ENCODE measurements around the gene JAK2. TPM values are rescaled to one million over a fixed set of nuclear protein-coding genes. Genes with fewer than 3 reads are reported as not detected.
"Not testable (repeated sequence)": the region's sequence is repeated elsewhere in the genome, so short reads cannot be mapped to it uniquely, and the experiment has no call there.

JAK2 gene
- total RNA-seq, 1 donor from 2014 or later, result 31.9 TPM

DNA sequence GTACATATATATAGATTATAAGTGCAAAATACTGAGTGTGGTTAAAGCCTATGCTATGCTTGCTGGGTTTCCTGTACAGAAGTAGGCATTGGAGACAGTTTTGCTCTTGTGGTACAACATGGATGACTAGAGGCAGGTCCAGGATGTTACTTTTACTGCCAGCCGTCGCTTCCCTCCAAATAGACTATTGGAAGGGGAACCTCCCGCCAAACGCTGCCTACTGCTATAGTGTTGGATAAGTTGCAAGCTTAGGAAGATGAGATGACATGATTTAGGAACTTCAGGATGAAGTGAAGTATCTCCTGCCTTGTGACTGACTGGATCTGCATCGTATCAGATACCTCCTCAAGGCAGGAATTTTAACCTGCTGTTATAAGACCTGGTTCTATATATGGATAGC, 30.9 kb downstream of the JAK2 start:
- peaks cover 7 to 18% of the 10 kb centered on the region in 2 donors for H3K36me3 ChIP-seq
- intact Hi-C loops (cut with DNase I), result no loop called here
- H3K4me3 ChIP-seq, result no peak overlapping the region
- H3K27ac ChIP-seq, result peak overlapping the region; percentile 53 to 67
- H3K27me3 ChIP-seq, result no peaks in the 10 kb centered on the region
- TF ChIP-seq, protein P1, sequence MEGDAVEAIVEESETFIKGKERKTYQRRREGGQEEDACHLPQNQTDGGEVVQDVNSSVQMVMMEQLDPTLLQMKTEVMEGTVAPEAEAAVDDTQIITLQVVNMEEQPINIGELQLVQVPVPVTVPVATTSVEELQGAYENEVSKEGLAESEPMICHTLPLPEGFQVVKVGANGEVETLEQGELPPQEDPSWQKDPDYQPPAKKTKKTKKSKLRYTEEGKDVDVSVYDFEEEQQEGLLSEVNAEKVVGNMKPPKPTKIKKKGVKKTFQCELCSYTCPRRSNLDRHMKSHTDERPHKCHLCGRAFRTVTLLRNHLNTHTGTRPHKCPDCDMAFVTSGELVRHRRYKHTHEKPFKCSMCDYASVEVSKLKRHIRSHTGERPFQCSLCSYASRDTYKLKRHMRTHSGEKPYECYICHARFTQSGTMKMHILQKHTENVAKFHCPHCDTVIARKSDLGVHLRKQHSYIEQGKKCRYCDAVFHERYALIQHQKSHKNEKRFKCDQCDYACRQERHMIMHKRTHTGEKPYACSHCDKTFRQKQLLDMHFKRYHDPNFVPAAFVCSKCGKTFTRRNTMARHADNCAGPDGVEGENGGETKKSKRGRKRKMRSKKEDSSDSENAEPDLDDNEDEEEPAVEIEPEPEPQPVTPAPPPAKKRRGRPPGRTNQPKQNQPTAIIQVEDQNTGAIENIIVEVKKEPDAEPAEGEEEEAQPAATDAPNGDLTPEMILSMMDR (IDR thresholded peaks at IDR 0.05), result no peak
- peaks cover 5 to 23% of the 10 kb centered on the region in 2 donors for H3K4me1 ChIP-seq
- H3K9me3 ChIP-seq, result peaks cover 15 to 21% of the 10 kb centered on the region in 2 donors
- DNase-seq (ENCODE audit: low spot score in 2 of 2), result no peak

DNA sequence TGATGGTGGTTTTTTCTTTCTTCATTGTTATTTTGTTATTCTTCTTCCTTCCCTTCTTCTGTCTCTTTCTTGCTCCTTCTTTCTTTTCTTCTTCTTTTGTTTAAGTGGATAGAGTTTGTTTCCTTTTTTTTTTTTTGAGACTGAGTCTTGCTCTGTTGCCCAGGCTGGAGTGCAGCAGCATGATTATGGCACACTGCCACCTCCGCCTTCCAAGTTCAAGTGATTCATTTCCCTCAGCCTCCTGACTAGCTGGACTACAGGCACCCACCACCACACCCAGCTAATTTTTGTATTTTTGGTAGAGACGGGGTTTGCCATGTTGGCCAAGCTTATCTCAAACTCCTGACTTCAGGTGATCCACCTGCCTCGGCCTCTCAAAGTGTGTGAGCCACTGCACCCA, 40.3 kb downstream of the JAK2 start:
- Histone ChIP-seq H3K36me3 (peaks cover 43 to 75% of the 10 kb centered on the region in 2 donors), H3K27ac (no peak overlapping the region), H3K27me3 (no peaks in the 10 kb centered on the region), H3K4me3 (no peak overlapping the region), H3K9me3 (peaks cover 0 to 12% of the 10 kb centered on the region in 2 donors), H3K4me1 (no peaks in the 10 kb centered on the region)
- intact Hi-C loops (cut with DNase I), result no loop called here
- no peak for DNase-seq (ENCODE audit: low spot score in 2 of 2)
- TF ChIP-seq, protein P1 (IDR thresholded peaks at IDR 0.05), result no peak

DNA sequence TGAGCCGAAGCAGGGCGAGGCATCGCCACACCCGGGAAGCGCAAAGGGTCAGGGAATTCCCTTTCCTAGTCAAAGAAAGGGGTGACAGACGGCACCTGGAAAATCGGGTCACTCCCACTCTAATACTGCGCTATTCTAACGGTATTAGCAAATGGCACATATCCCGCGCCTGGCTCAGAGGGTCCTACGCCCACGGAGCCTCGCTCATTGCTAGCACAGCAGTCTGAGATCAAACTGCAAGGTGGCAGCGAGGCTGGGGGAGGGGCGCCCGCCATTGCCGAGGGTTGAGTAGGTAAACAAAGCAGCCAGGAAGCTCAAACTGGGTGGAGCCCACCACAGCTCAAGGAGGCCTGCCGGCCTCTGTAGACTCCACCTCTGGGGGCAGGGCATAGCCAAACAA, 46.9 kb downstream of the JAK2 start:
- H3K36me3 ChIP-seq, result peaks cover 44 to 55% of the 10 kb centered on the region in 2 donors
- H3K4me1 ChIP-seq; H3K4me3 ChIP-seq; H3K27me3 ChIP-seq; H3K27ac ChIP-seq; H3K9me3 ChIP-seq; DNase-seq (ENCODE audit: low spot score in 2 of 2); intact Hi-C loops (cut with DNase I): not testable (repeated sequence)

DNA sequence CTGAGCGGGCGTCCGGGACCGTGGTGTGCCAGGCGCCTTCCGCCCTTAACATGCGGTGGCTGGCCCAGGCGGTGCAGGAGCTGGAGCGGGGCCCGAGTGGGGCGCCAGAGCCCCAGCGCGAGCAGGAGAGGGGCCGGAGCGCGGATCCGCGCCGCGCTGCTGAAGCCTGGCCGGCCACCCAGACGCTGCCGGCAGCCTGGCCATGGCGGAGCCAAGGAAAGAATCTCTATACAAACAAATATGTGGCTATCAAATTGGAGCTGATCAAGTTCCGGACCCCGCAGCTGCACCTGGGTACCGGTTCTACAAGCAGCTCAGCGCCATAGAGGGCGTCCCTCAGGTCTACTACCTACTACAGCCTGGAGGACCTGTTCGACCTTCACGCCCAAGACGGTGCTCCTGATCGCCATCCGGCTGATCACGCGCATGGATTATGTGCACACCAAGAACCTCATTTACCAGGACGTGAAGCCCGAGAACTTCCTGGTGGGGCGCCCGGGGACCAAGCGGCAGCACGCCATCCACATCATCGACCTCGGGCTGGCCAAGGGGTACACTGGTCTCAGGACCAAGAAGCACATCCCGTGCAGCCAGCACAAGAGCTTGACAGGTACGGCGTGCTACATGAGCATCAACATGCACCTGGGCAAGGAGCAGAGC, 55.8 kb downstream of the JAK2 start:
- intact Hi-C loops (cut with DNase I), result no loop called here
- Histone ChIP-seq H3K27me3 (no peaks in the 10 kb centered on the region), H3K36me3 (peaks cover 29 to 49% of the 10 kb centered on the region in 2 donors), H3K27ac (no peak overlapping the region), H3K4me1 (peaks cover 0 to 7% of the 10 kb centered on the region in 2 donors), H3K4me3 (no peak overlapping the region), H3K9me3 (peaks cover 0 to 22% of the 10 kb centered on the region in 2 donors)
- TF ChIP-seq, protein P1 (IDR thresholded peaks at IDR 0.05), result no peak
- DNase-seq (ENCODE audit: low spot score in 2 of 2), result no peak

DNA sequence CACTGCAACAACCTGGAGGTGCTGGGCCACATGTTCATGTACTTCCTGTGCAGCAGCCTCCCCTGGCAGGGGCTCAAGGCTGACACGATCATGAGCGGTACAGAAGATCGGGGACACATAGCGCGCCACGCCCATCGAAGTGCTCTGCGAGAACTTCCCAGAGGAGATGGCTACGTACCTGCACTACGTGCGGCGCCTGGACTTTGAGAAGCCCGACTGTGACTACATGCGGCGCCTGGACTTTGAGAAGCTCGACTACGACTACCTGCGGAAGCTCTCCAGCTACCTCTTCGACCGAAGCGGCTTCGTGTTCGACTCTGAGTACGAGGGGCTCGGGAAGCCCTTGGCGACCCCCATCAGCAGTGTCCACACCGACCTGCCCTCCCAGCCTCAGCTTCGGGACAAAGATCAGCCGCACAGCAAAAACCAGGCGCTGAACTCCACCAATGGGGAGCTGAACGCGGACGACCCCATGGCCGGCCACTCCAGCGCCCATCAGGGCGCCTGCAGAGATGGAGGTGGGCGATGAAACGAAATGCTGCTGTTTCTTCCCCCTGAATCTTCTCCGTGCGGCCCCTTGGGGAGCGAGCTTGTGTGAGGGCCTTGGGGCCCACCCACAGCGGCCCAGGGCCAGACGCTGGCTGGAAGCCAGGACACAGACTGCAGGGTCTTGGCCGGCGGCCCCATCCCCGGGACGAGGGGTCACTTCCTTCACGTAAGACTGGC, 56.5 kb downstream of the JAK2 start:
- H3K27ac ChIP-seq, result no peak overlapping the region
- intact Hi-C loops (cut with DNase I), result no loop called here
- DNase-seq (ENCODE audit: low spot score in 2 of 2), result no peak
- peaks cover 0 to 11% of the 10 kb centered on the region in 2 donors for H3K4me1 ChIP-seq
- H3K4me3 ChIP-seq, result no peak overlapping the region
- peaks cover 30 to 56% of the 10 kb centered on the region in 2 donors for H3K36me3 ChIP-seq
- TF ChIP-seq, protein P1 (IDR thresholded peaks at IDR 0.05), result no peak
- H3K9me3 ChIP-seq, result peaks cover 0 to 22% of the 10 kb centered on the region in 2 donors
- no peaks in the 10 kb centered on the region for H3K27me3 ChIP-seq

DNA sequence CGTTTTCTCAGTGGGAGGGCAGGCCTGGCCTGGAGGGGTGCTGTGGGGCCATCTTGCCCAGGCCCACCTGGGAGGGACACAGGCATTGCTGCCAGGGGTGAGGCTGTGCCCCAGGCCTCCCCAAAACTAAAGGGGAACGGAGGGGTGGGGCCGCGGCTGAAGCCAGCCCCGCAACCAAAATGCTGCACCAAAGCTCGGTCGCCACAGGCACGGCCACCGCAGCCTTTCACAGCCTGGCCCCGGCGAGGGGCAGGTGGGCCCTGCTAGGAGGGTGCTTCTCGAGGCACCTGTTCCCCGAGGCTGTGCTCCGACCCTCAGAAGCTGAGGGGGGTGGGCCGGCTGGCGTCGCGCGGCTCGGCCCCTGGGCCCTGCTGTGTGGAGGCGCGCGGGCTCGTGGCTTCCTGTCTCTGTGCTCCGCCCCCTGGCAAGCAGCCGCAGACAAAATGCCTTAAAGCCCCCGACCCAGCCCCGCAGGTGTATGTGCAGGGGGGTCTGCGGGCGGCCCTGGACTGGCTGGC, 57.6 kb downstream of the JAK2 start:
- Histone ChIP-seq H3K9me3 (peaks cover 0 to 22% of the 10 kb centered on the region in 2 donors), H3K4me3 (peak overlapping the region in 1 of 2 donors; percentile 12), H3K36me3 (peaks cover 30 to 56% of the 10 kb centered on the region in 2 donors), H3K27me3 (no peaks in the 10 kb centered on the region), H3K4me1 (peaks cover 0 to 13% of the 10 kb centered on the region in 2 donors), H3K27ac (peak overlapping the region; percentile 57 to 72)
- intact Hi-C loops (cut with DNase I), result no loop called here
- no peak for DNase-seq (ENCODE audit: low spot score in 2 of 2)
- TF ChIP-seq, protein P1 (IDR thresholded peaks at IDR 0.05), result no peak
